Activated T-cell treated with anti-CD3 and anti-CD28 coated beads, Interleukin-2, amount 50 U/mL, for 1 hour (primary cell): ENCODE results near the gene LIMCH1.

Source experiments
- DNase-seq: peaks from one replicate; pipeline ENCODE4 v3.0.0-alpha.2; 2020

Gene LIMCH1

GRCh38 chr4:41572516-41572915, 34.6 kb downstream of the LIMCH1 start:
- no peak for DNase-seq

DNA sequence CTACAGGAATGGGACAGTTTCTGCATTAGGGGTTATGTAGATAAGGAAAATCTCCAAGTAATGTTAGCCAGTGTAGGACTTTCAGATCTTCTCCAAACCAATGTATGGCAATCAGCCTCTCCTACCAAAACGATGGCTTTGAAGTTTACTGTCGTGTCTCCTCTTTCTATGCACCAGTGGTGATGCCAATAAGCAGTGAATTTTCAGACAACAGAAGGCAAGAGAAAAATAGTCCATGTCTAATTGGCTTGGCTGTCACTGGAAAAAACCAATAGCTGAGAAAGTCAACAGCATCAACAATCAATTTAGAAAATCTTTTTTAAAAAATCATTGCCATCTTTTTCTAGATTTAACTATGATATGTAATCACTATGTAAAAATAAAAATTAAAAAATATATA, 35.0 kb downstream of the LIMCH1 start:
- no peak for DNase-seq

GRCh38 chr4:41573502-41574001, 35.6 kb downstream of the LIMCH1 start:
- no peak for DNase-seq

GRCh38 chr4:41575207-41575606, 37.2 kb downstream of the LIMCH1 start:
- no peak for DNase-seq

GRCh38 chr4:41575665-41576064, 37.7 kb downstream of the LIMCH1 start:
- DNase-seq: no peak

- DNase-seq: no peak
Measured at GRCh38 chr4:41579043-41579442, 41.1 kb downstream of the LIMCH1 start.

DNA sequence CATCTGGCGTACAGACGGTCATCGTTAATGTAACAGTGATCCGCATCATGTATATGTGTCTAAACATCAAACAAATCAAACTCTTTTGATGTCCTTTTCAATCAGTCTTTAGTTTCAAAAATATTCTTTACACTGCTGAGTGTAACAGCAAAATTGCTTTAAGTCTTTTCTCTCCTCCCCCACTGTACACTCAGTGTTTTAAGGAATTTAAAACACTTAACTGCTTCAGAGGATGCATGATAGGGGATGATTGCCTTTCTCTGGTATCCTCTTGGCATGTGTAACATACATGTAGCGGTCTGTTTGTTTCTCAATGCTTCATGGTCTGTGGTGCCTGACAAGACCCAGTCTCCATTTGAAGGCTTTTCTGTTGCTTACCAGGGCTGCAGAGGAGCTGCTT, 41.6 kb downstream of the LIMCH1 start:
- no peak for DNase-seq

- DNase-seq: no peak
Measured at GRCh38 chr4:41580007-41580406, 42.0 kb downstream of the LIMCH1 start.

DNA sequence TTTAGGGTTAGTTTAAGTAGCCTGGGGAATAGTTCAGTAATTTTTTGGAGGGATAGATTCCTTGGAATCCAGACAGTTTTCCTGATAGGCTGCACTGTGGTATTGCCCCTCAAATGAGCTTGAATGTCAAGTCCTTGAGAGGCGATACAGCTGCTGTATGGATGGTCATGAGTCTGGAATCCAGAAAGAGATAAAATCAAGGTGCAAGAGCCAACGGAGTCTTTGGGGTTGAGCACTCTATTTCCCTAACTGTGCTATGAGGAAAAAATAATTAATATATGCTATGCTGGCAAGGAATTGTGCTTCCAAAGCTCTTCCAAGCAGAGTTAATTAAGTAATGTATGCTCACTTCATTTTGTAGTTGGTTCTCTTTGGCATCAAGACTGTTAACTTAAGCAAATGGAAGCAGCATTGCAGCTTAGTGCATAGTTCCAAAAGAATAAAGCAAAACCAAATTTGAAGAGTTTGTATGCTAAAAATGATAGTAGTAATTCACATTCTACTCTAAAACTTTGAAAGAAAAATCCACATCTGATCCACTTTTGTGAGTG, 48.8 kb downstream of the LIMCH1 start:
- no peak for DNase-seq

GRCh38 chr4:41587286-41587685, 49.3 kb downstream of the LIMCH1 start:
- no peak for DNase-seq

DNA sequence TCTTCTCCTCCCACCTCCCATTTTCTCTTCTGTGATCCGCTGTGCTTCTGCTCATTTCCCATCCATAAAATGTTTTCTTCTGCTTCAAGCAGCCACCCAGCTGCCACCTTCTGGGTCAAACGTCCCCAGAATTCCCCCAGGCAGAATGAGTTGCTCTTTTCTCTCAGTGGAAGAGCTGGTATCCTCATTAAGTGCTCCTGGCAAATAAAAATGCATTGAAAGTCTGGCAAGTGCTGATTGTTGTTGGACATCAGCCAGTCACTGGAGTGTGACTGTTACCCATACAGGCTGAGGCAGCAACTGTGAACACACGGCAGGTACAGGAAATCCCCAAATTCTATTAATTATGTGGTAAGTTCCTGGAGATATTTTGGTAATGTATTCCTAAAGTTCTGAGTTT, 52.6 kb downstream of the LIMCH1 start:
- no peak for DNase-seq

DNA sequence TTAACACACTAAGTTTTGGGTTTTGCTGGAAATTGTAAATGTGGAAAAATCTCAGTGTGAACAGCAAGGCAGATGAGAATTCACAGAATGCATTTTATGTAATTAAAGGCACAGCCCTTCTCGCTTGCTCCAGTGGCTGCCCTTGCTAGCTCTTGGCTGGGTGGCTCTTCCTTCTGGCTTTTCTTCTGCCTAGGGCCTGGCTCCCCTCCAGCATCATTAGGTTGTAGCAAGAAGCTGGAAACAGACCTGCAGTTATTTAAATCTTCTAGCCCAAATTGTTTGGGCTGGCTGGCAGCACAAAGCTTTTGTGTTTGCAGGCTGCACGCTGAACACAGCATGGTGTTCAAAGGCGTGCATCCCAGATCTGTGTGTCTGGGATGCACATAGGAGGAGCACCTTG, 56.5 kb downstream of the LIMCH1 start:
- DNase-seq: no peak

- DNase-seq: no peak
Measured at GRCh38 chr4:41597494-41597893, 59.5 kb downstream of the LIMCH1 start.

DNA sequence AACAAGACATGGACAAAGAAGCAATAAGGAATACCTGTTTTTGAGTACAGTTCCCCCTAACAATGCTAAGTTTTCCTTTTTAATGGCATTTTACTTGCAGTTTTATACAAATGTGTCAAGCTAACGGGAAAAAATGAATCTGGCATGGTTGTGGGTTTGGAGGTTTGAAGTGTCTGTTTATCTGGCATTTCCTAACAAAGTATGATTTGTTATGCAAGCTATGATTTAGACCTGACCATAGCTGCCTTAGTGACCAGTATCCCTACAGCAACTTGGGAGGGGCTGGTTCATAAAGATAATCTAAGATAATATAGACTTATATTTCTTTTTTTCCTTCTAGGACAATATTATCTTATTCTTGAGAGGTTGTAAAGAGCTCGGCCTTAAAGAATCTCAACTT, 60.6 kb downstream of the LIMCH1 start:
- no peak for DNase-seq

- DNase-seq: no peak
Measured at GRCh38 chr4:41599192-41599786, 61.3 kb downstream of the LIMCH1 start.

- DNase-seq: no peak
Measured at GRCh38 chr4:41600243-41600912, 62.4 kb downstream of the LIMCH1 start.

- DNase-seq: no peak
Measured at GRCh38 chr4:41601025-41601424, 63.1 kb downstream of the LIMCH1 start.

DNA sequence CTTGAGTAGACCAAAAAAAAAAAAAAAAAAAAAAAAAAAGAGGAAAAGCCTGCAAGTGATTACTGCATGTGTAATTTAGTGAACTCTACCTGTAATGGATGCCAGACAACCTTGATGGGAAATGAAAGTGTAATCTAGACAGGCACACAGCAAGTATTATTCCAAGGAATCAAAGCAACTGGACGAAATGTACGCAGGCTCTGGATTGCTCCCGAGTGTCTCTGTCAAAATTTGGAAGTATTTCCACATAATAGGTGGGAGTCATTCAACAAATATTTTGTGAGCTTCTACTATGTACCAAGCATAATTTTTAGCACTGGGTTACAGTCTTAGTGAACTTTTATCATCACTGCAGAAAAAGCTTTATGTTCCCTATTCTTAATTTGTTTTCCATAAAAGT, 64.2 kb downstream of the LIMCH1 start:
- no peak for DNase-seq

- no peak for DNase-seq
Measured at GRCh38 chr4:41602886-41603498, 65.0 kb downstream of the LIMCH1 start.

GRCh38 chr4:41609851-41610250, 71.9 kb downstream of the LIMCH1 start:
- DNase-seq: no peak

DNA sequence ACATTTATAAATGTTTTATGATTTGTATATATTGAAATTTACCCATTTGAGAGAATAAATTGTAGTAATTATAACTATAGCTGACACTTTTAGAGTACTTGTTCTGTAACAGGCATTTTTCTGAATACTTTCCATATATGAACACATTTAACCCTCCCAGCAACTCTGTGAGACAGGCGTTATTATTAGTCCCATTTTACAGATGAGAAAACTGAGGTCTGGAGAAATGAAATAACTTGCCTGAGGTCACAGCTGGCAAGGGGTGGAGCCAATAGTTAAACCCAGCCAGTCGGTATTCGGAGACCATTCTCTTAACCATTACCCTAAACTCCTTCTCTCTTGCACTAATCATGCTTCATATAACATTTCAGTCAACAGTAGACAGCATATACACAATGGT, 72.5 kb downstream of the LIMCH1 start:
- DNase-seq: no peak

GRCh38 chr4:41611124-41611838, 73.3 kb downstream of the LIMCH1 start:
- no peak for DNase-seq
